Activated CD4-positive, alpha-beta T cell treated with anti-CD3 and anti-CD28 coated beads, Interleukin-2, amount 10 ng/mL, durations not matched to agents 24 days and 14 days (primary cell): ENCODE results near the gene IL32. TPM values are rescaled to one million over a fixed set of nuclear protein-coding genes. Genes with fewer than 3 reads are reported as not detected.
A peak's percentile ranks its signal among the peaks of the same experiment; 100 is the strongest.

Source experiments
- DNase-seq: peaks from one replicate; pipeline ENCODE4 v3.0.0; 2022
- H3K27ac Mint-ChIP-seq: one replicate; pipeline ENCODE4 v1.8.0; 2022; ENCODE audit warnings: mild to moderate bottlenecking, mixed read lengths
- H3K27me3 Mint-ChIP-seq: one replicate; pipeline ENCODE4 v1.8.0; 2022; ENCODE audit warnings: mixed read lengths
- H3K36me3 Mint-ChIP-seq: one replicate; pipeline ENCODE4 v1.8.0; 2022; ENCODE audit warnings: low read depth, mild to moderate bottlenecking, mixed read lengths
- H3K4me1 Mint-ChIP-seq: one replicate; pipeline ENCODE4 v1.8.0; 2021; ENCODE audit warnings: mixed read lengths
- H3K4me3 Mint-ChIP-seq: one replicate; pipeline ENCODE4 v1.8.0; 2022; ENCODE audit warnings: mild to moderate bottlenecking, moderate library complexity, mixed read lengths
- H3K9me3 Mint-ChIP-seq: one replicate; pipeline ENCODE4 v1.8.0; 2021; ENCODE audit warnings: mixed read lengths
- intact Hi-C: fragments of 100-400 bp; cut with micrococcal nuclease; formaldehyde crosslinking; loops from one replicate; pipeline ENCODE4 v1.15.1; 2023
- total RNA-seq: library from RNA; stranded (reverse); gene quantifications from 2 replicates; pipeline ENCODE4 v1.2.3, GENCODE V29; 2022

The IL32 gene
- total RNA-seq, 1 donor from 2014 or later, result 918 TPM

DNA sequence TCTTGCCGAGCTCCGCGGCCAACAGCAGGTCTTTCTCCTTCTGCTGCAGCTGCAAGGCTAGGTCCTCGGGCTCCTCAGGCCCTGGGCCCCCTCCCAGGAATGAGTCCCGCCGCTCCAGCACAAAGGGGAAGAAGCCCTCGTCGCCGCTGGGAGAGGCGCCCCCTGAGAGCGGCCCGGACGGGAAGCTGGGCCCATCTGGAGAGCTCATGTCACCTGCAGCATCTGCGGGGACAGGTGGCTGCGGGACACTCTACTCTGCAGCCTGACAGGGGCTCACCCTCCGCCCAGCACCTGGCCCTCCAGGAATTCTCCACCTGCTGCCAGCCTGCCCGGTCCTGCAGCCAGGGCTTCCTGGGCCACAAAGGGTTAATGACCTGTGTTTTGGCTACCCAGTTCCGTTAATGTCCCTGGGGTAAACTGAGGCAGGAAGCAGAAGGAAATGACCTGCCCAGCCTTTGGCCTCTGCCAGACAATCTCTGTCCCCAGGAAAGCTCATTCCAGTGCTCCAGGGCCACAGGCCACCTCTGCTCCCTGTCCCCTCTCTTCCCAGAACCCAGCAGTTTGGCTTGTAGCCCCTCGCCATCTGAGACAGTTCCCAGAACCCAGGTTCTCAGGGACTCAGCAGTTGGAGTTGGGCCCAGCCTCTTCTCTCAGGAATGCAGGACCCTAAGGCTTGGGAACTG is 30.0 kb upstream of the IL32 start:
- H3K27me3 Mint-ChIP-seq, result peaks cover 66% of the 10 kb centered on the region
- intact Hi-C loops, result no loop called here
- H3K36me3 Mint-ChIP-seq, result no peaks in the 10 kb centered on the region
- no peak for DNase-seq
- peaks cover 17% of the 10 kb centered on the region for H3K4me1 Mint-ChIP-seq
- no peak overlapping the region for H3K4me3 Mint-ChIP-seq
- H3K9me3 Mint-ChIP-seq, result no peaks in the 10 kb centered on the region
- no peak overlapping the region for H3K27ac Mint-ChIP-seq

GRCh38 chr16:3035972-3036725 is 29.3 kb upstream of the IL32 start:
- no peak overlapping the region for H3K27ac Mint-ChIP-seq
- peaks cover 66% of the 10 kb centered on the region for H3K27me3 Mint-ChIP-seq
- H3K4me3 Mint-ChIP-seq, result no peak overlapping the region
- H3K4me1 Mint-ChIP-seq, result peaks cover 17% of the 10 kb centered on the region
- H3K9me3 Mint-ChIP-seq, result no peaks in the 10 kb centered on the region
- DNase-seq, result no peak
- intact Hi-C loops, result no loop called here
- H3K36me3 Mint-ChIP-seq, result no peaks in the 10 kb centered on the region

- no peaks in the 10 kb centered on the region for H3K9me3 Mint-ChIP-seq
- peaks cover 68% of the 10 kb centered on the region for H3K27me3 Mint-ChIP-seq
- intact Hi-C loops, result no loop called here
- peaks cover 17% of the 10 kb centered on the region for H3K4me1 Mint-ChIP-seq
- no peak for DNase-seq
- H3K4me3 Mint-ChIP-seq, result peak within 1 kb of the TSS; percentile 39
- no peak within 1 kb of the TSS for H3K27ac Mint-ChIP-seq
- no peaks in the 10 kb centered on the region for H3K36me3 Mint-ChIP-seq
Observed at GRCh38 chr16:3036726-3037315, 28.6 kb upstream of the IL32 start, which contains the start of gene BICDL2. Gene BICDL2, minus strand, starts transcription at chr16:3036944. Its CDS starts 1,448 bp downstream, at chr16:3035496.

DNA sequence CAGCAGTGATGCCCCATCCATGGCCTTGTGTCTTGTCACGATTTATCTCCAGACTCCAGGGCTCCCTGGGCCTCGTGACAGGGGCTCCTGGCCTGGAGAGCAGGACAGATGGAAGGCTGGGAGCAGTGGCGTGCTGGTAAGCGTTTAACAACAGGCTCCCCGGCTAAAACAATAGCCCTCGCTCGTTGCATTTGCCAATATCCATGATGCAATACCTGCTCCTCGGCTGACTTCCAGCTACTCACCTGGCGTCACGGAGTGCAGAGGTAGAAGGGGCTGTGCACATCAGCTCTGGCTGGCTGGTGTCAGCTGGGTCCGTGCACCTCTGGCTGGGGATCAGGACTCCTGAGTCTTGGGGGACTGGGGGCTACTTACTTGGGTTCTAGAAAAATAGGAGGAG is 27.2 kb upstream of the IL32 start:
- H3K4me3 Mint-ChIP-seq, result no peak overlapping the region
- H3K36me3 Mint-ChIP-seq, result no peaks in the 10 kb centered on the region
- peaks cover 57% of the 10 kb centered on the region for H3K27me3 Mint-ChIP-seq
- DNase-seq, result no peak
- no peak overlapping the region for H3K27ac Mint-ChIP-seq
- H3K9me3 Mint-ChIP-seq, result no peaks in the 10 kb centered on the region
- H3K4me1 Mint-ChIP-seq, result peaks cover 9% of the 10 kb centered on the region
- intact Hi-C loops, result no loop called here

GRCh38 chr16:3038896-3039295 is 26.5 kb upstream of the IL32 start:
- Mint-ChIP-seq H3K4me1 (peaks cover 13% of the 10 kb centered on the region), H3K27me3 (peaks cover 55% of the 10 kb centered on the region), H3K4me3 (no peak overlapping the region), H3K27ac (no peak overlapping the region), H3K9me3 (no peaks in the 10 kb centered on the region), H3K36me3 (peaks cover 1% of the 10 kb centered on the region)
- DNase-seq, result peak; percentile 54
- intact Hi-C loops, result no loop called here

DNA sequence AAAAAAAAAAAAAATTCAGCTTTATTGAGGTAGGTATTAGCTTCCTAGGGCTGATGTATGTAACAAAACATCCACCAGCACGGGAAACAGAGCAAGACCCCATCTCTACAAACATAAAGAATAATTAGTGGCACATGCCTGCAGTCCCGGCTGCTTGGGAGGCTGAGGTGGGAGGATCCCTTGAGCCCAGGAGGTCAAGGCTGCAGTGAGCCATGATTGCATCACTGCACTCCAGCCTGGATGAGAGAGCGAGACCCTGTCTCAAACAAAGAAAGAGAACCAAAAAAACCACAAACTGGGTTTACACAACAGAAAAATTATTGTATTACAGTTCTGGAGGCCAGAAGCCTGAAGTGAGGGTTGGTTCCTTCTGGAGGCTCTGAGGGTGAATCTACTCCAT is 23.1 kb upstream of the IL32 start:
- no peak overlapping the region for H3K27ac Mint-ChIP-seq
- no peak for DNase-seq
- H3K4me1 Mint-ChIP-seq, result peaks cover 15% of the 10 kb centered on the region
- intact Hi-C loops, result loop anchor here (5.0 kb wide), 1 partner anchor 40 kb away; no protein-coding TSS in a partner anchor
- no peaks in the 10 kb centered on the region for H3K9me3 Mint-ChIP-seq
- no peak overlapping the region for H3K4me3 Mint-ChIP-seq
- peaks cover 2% of the 10 kb centered on the region for H3K36me3 Mint-ChIP-seq
- peaks cover 42% of the 10 kb centered on the region for H3K27me3 Mint-ChIP-seq

DNA sequence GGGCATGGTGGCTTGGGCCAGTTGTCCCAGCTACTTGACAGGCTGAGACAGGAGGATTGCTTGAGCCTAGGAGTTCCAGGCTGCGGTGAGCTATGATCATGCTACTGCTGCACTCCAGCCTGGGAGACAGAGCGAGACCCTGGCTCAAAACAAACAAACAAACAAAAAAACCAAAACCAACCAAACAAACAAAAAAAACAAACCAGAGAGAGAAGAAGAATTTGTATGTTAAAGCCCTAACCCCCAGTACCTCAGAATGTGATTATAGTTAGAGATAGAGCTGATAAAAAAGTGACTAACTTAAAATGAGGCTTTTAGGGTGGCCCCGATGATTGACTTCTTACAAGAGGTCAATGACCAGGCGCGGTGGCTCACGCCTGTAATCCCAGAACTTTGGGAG is 20.7 kb upstream of the IL32 start:
- H3K9me3 Mint-ChIP-seq, result no peaks in the 10 kb centered on the region
- peak overlapping the region; percentile 89 for H3K4me3 Mint-ChIP-seq
- H3K27me3 Mint-ChIP-seq, result peaks cover 27% of the 10 kb centered on the region
- no peak for DNase-seq
- H3K27ac Mint-ChIP-seq, result peak overlapping the region; percentile 87
- peaks cover 27% of the 10 kb centered on the region for H3K4me1 Mint-ChIP-seq
- H3K36me3 Mint-ChIP-seq, result peaks cover 2% of the 10 kb centered on the region
- intact Hi-C loops, result loop anchor here (5.0 kb wide), 1 partner anchor 42 kb away; no protein-coding TSS in a partner anchor

- H3K36me3 Mint-ChIP-seq, result peaks cover 8% of the 10 kb centered on the region
- peaks cover 36% of the 10 kb centered on the region for H3K4me1 Mint-ChIP-seq
- peak; percentile 75 for DNase-seq
- peaks cover 22% of the 10 kb centered on the region for H3K27me3 Mint-ChIP-seq
- intact Hi-C loops, result no loop called here
- peak within 1 kb of the TSS; percentile 87 for H3K27ac Mint-ChIP-seq
- H3K4me3 Mint-ChIP-seq, result peak within 1 kb of the TSS; percentile 89
- no peaks in the 10 kb centered on the region for H3K9me3 Mint-ChIP-seq
Observed at GRCh38 chr16:3045758-3046640, 19.4 kb upstream of the IL32 start, which contains the start of gene MMP25. Gene MMP25, plus strand, starts transcription at chr16:3046561. Its CDS starts 357 bp downstream, at chr16:3046918.

DNA sequence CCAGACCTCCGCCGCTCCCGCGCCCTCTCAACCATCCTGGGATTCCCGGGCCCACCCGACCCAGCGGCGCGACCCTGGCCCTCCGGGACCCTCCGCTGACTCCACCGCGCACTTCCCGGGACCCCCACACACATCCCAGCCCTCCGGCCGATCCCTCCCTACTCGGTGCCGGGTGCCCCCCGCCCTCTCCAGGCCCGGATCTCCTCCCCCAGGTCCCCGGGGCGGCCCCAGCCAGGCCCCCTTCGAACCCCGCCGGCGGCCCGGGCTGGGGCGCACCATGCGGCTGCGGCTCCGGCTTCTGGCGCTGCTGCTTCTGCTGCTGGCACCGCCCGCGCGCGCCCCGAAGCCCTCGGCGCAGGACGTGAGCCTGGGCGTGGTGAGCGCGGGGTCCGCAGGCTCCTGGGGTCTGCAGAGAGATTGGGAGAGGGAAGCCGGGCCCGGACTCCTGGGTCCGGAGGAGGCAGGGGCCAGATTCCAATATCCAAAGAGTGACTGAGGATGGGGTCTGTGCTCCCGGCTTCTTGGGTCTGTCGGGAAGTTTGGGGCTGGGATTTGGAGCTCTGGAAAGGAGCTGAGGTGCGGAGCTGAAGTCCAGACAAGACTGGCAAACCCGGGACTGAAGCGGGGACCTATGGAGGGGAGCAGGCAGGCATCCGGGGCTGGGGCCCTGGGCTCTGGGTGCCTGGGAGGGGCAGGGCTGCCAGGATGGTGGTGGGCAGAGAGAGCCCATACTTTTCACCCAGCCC is 18.6 kb upstream of the IL32 start:
- H3K4me1 Mint-ChIP-seq, result peaks cover 43% of the 10 kb centered on the region
- H3K27me3 Mint-ChIP-seq, result peaks cover 20% of the 10 kb centered on the region
- intact Hi-C loops, result no loop called here
- no peaks in the 10 kb centered on the region for H3K9me3 Mint-ChIP-seq
- peaks cover 9% of the 10 kb centered on the region for H3K36me3 Mint-ChIP-seq
- H3K4me3 Mint-ChIP-seq, result peak overlapping the region; percentile 71
- DNase-seq, result peak; percentile 78
- peak overlapping the region; percentile 83 for H3K27ac Mint-ChIP-seq

DNA sequence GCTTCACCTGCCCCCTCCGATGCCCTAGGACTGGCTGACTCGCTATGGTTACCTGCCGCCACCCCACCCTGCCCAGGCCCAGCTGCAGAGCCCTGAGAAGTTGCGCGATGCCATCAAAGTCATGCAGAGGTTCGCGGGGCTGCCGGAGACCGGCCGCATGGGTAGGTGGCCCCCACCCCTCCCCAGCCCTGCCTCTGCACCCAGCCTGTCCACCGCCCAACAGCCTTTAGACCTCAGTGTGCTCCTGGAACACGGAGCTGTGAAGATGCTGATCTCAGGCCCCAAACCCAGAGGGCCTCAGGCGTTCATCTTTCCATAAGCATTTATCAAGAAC is 18.1 kb upstream of the IL32 start:
- Mint-ChIP-seq H3K4me1 (peaks cover 47% of the 10 kb centered on the region), H3K9me3 (no peaks in the 10 kb centered on the region), H3K27me3 (peaks cover 20% of the 10 kb centered on the region), H3K27ac (peak overlapping the region; percentile 37), H3K36me3 (peaks cover 9% of the 10 kb centered on the region), H3K4me3 (peak overlapping the region; percentile 71)
- intact Hi-C loops, result no loop called here
- DNase-seq, result peak; percentile 68

GRCh38 chr16:3049921-3050481 is 15.4 kb upstream of the IL32 start:
- intact Hi-C loops, result no loop called here
- no peak for DNase-seq
- Mint-ChIP-seq H3K4me1 (peaks cover 51% of the 10 kb centered on the region), H3K36me3 (peaks cover 20% of the 10 kb centered on the region), H3K4me3 (peak overlapping the region; percentile 53), H3K9me3 (no peaks in the 10 kb centered on the region), H3K27me3 (peaks cover 7% of the 10 kb centered on the region), H3K27ac (no peak overlapping the region)

GRCh38 chr16:3050487-3050886 is 15.0 kb upstream of the IL32 start:
- DNase-seq, result no peak
- Mint-ChIP-seq H3K27ac (peak overlapping the region; percentile 65), H3K36me3 (peaks cover 24% of the 10 kb centered on the region), H3K27me3 (peaks cover 4% of the 10 kb centered on the region), H3K9me3 (no peaks in the 10 kb centered on the region), H3K4me1 (peaks cover 52% of the 10 kb centered on the region), H3K4me3 (peak overlapping the region; percentile 53)
- intact Hi-C loops, result no loop called here
